GM04503 (cell line): ENCODE data around the gene RBM33.

Source experiments
- DNase-seq: peaks from one replicate; pipeline ENCODE4 v3.0.0-alpha.2; 2012; ENCODE audit warnings: low read depth

Gene RBM33

GRCh38 chr7:155624412-155624811 lies 20.0 kb upstream of the RBM33 start:
- no peak for DNase-seq

GRCh38 chr7:155625557-155625956 lies 18.9 kb upstream of the RBM33 start:
- no peak for DNase-seq

- no peak for DNase-seq
Observed at GRCh38 chr7:155629171-155629570, 15.3 kb upstream of the RBM33 start.

GRCh38 chr7:155631155-155631554 lies 13.3 kb upstream of the RBM33 start:
- no peak for DNase-seq

- DNase-seq, result no peak
Observed at GRCh38 chr7:155635817-155636216, 8.6 kb upstream of the RBM33 start.

- DNase-seq, result no peak
Observed at GRCh38 chr7:155637155-155637554, 7.3 kb upstream of the RBM33 start.

- no peak for DNase-seq
Observed at GRCh38 chr7:155638366-155638765, 6.1 kb upstream of the RBM33 start.

GRCh38 chr7:155639958-155640520 lies 4.4 kb upstream of the RBM33 start:
- no peak for DNase-seq

GRCh38 chr7:155640629-155641028 lies 3.8 kb upstream of the RBM33 start:
- no peak for DNase-seq

- DNase-seq, result no peak
Observed at GRCh38 chr7:155643804-155644177, 670 bp upstream of the RBM33 start.

- no peak for DNase-seq
Observed at GRCh38 chr7:155644971-155645509, 579 bp downstream of the RBM33 start.

- no peak for DNase-seq
Observed at GRCh38 chr7:155645662-155646061, 1.2 kb downstream of the RBM33 start.

GRCh38 chr7:155646669-155647068 lies 2.2 kb downstream of the RBM33 start:
- DNase-seq, result no peak

- no peak for DNase-seq
Observed at GRCh38 chr7:155647302-155647701, 2.8 kb downstream of the RBM33 start.

- DNase-seq, result no peak
Observed at GRCh38 chr7:155647734-155648133, 3.3 kb downstream of the RBM33 start.

GRCh38 chr7:155648752-155649339 lies 4.4 kb downstream of the RBM33 start:
- no peak for DNase-seq

- DNase-seq, result no peak
Observed at GRCh38 chr7:155649588-155649987, 5.1 kb downstream of the RBM33 start.

GRCh38 chr7:155652156-155653114 lies 8.0 kb downstream of the RBM33 start:
- DNase-seq, result no peak

- no peak for DNase-seq
Observed at GRCh38 chr7:155653803-155654202, 9.3 kb downstream of the RBM33 start.

- no peak for DNase-seq
Observed at GRCh38 chr7:155656891-155657290, 12.4 kb downstream of the RBM33 start.

- DNase-seq, result no peak
Observed at GRCh38 chr7:155660059-155660757, 15.7 kb downstream of the RBM33 start.

- no peak for DNase-seq
Observed at GRCh38 chr7:155660758-155661093, 16.3 kb downstream of the RBM33 start.
